ENCODE measurements around the gene CAPN12. TPM values are rescaled to one million over a fixed set of nuclear protein-coding genes. Genes with fewer than 3 reads are reported as not detected.
"Not testable (repeated sequence)": the region's sequence is repeated elsewhere in the genome, so short reads cannot be mapped to it uniquely, and the experiment has no call there.

The CAPN12 gene
- total RNA-seq, 3 donors from 2014 or later, result 3.1 to 15.9 (median 14.9) TPM

DNA sequence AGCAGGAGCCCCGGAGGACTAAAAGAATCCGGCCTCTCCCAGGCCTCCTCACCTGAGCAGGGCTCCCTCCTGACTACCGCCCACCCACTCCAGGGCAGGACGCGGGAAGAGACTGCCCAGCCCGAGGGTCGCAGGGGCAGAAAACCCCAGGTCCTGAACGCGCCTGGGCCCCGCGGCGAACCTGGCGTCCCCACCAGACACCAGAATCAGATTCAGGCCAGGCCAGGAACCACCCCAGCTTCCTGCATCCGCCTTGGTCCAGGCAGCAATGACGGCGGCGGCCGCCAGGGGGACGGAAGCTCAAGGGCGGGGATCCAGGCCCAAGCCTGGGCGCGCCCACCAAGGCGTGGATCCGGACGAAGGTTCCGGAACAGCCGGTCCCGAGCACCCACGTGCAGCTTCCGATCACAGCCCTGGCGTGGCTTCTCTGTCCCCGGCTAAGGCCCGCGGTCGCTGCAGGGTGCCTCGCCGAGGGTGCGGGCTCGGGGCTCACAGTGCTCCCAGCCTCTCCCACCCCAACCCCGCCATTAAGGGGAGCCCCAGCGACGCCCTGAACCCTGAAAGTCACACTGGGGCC lies 25.4 kb upstream of the CAPN12 start:
- peaks cover 4% of the 10 kb centered on the region for H3K4me1 ChIP-seq (ENCODE audit: low read depth)
- H3K9me3 ChIP-seq, result no peaks in the 10 kb centered on the region
- DNase-seq (peak; percentile 96 to 98 (median 98)), ATAC-seq (peak; percentile 91)
- no peaks in the 10 kb centered on the region for H3K36me3 ChIP-seq (ENCODE audit: low read depth)
- TF ChIP-seq, protein P1, sequence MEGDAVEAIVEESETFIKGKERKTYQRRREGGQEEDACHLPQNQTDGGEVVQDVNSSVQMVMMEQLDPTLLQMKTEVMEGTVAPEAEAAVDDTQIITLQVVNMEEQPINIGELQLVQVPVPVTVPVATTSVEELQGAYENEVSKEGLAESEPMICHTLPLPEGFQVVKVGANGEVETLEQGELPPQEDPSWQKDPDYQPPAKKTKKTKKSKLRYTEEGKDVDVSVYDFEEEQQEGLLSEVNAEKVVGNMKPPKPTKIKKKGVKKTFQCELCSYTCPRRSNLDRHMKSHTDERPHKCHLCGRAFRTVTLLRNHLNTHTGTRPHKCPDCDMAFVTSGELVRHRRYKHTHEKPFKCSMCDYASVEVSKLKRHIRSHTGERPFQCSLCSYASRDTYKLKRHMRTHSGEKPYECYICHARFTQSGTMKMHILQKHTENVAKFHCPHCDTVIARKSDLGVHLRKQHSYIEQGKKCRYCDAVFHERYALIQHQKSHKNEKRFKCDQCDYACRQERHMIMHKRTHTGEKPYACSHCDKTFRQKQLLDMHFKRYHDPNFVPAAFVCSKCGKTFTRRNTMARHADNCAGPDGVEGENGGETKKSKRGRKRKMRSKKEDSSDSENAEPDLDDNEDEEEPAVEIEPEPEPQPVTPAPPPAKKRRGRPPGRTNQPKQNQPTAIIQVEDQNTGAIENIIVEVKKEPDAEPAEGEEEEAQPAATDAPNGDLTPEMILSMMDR (IDR thresholded peaks at IDR 0.05), result peak; percentile 97
- no peak overlapping the region for H3K4me3 ChIP-seq
- intact Hi-C loops (cut with DNase I, micrococcal nuclease), result no loop called here

DNA sequence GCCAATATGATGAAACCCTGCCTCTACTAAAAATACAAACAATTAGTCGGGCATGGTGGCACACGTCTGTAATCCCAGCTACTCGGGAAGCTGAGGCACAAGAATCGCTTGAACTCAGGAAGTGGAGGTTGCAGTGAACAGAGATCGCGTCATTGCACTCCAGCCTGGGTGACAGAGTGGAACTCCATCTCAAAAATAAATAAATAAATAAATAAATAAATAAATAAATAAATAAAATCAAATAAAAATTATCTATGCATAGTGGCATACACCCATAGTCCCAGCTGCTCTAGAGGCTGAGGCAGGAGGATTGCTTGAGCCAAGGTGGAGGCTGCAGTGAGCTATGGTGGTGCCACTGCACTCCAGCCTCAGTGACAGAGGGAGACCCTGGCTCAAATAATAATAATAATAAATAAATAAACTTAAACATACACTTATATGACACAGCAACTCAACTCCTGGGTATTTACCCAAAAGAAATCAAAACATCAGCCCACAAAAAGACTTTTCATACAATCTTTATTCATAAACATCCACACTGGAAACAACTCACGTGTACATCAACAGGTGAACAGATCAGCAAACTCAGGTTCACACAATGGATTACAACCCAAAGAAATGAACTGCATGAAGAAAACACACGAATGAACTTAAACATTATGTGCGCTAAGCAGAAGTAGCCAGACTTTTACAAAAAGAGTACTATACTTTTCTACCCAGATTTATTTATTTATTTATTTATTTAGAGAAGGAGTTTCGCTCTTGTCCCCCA lies 22.2 kb upstream of the CAPN12 start:
- intact Hi-C loops (cut with DNase I, micrococcal nuclease), result no loop called here
- no peak for ATAC-seq
- Histone ChIP-seq H3K9me3 (no peaks in the 10 kb centered on the region), H3K36me3 (ENCODE audit: low read depth) (no peaks in the 10 kb centered on the region), H3K4me1 (ENCODE audit: low read depth) (peaks cover 4% of the 10 kb centered on the region), H3K4me3 (no peak overlapping the region)
- TF ChIP-seq, protein P1 (IDR thresholded peaks at IDR 0.05), result no peak
- no peak for DNase-seq

DNA sequence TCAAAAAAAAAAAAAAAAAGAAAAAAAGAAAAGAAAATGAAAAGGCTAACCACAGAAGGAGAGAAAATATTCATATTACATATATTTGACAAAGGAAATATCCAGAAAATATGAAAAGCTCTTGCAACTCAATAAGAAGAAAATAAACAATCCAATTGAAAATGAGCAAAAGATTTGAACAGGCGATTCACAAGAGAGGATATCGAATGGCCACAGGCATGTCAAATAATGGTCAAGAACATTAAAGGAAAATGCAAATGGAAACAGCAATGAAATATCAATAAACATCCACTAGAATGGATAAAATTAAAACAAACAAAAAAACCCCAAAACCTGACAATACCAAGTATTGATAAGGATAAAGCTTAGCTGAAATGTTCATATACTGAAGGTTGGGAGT lies 20.9 kb upstream of the CAPN12 start:
- no peaks in the 10 kb centered on the region for H3K9me3 ChIP-seq
- peaks cover 4% of the 10 kb centered on the region for H3K4me1 ChIP-seq (ENCODE audit: low read depth)
- intact Hi-C loops (cut with DNase I, micrococcal nuclease), result no loop called here
- TF ChIP-seq, protein P1 (IDR thresholded peaks at IDR 0.05), result no peak
- DNase-seq, result no peak
- no peak overlapping the region for H3K4me3 ChIP-seq
- no peaks in the 10 kb centered on the region for H3K36me3 ChIP-seq (ENCODE audit: low read depth)
- no peak for ATAC-seq

DNA sequence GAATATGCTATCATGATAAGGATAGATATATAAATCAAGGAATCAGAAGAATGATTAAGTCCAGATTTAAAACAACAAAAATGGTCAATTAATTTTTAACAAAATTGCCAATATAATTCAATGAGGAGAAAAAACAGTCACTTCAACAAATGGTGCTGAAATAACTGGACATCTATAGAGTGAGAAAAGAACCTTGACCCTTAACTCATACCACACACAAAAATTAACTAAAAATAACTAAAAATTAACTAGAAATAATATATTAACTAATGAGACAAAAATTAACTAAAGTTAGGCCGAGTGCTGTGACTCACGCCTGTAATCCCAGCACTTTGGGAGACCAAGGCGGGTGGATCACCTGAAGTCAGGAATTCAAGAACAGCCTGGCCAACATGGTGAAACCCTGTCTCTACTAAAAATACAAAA lies 19.5 kb upstream of the CAPN12 start:
- H3K4me3 ChIP-seq, result no peak overlapping the region
- TF ChIP-seq, protein P1 (IDR thresholded peaks at IDR 0.05), result no peak
- DNase-seq, result no peak
- intact Hi-C loops (cut with DNase I, micrococcal nuclease), result no loop called here
- H3K36me3 ChIP-seq (ENCODE audit: low read depth), result no peaks in the 10 kb centered on the region
- no peak for ATAC-seq
- H3K4me1 ChIP-seq (ENCODE audit: low read depth), result no peaks in the 10 kb centered on the region
- no peaks in the 10 kb centered on the region for H3K9me3 ChIP-seq

DNA sequence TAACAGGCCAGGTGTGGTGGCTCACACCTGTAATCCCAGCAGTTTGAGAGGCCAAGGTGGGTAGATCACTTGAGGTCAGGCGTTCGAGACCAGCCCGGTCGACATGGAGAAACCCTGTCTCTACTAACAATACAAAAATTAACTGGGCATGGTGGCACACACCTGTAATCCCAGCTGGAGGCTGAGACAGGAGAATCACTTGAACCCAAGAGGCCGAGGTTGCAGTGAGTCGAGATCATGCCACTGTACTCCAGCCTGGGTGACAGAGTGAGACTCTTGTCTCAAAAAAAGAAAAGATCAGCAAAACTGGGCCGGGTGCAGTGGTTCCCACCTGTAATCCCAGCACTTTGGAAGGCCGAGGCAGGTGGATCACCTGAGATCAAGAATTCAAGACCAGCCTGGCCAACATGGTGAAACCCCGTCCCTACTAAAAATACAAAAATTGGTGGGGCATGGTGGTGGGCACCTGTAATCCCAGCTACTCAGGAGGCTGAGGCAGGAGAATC lies 17.7 kb upstream of the CAPN12 start:
- H3K9me3 ChIP-seq; H3K4me3 ChIP-seq; DNase-seq; ATAC-seq; H3K36me3 ChIP-seq (ENCODE audit: low read depth); intact Hi-C loops (cut with DNase I, micrococcal nuclease); H3K4me1 ChIP-seq (ENCODE audit: low read depth): not testable (repeated sequence)

DNA sequence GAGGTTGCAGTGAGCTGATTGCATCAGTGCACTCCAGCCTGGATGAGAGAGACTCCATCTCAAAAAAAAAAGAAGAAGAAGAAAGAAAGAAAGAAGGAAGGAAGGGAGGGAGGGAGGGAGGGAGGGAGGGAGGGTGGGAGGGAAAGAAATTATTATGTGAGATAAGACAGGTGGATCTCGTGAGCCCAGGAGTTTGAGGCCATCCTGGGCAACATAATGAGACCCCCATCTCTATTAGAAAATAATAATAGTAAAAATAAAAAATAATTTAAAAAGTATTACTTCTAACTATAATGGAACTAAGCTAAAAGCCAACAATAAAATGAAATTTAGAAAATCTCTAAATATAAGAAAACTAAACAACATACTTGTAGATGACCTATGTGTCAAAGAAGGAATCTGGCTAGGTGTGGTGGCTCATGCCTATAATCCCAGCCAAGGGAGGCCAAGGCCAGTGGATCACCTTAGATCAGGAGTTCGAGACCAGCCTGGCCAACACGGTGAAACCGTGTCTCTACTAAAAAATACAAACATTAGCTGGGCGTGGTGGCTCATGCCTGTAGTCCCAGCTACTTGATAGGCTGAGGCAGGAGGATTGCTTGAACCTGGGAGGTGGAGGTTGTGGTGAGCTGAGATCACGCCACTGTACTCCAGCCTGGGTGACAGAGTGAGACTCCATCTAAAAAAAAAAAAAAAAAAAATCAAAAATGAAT lies 16.7 kb upstream of the CAPN12 start:
- H3K9me3 ChIP-seq; DNase-seq; ATAC-seq; H3K36me3 ChIP-seq (ENCODE audit: low read depth); intact Hi-C loops (cut with DNase I, micrococcal nuclease); H3K4me1 ChIP-seq (ENCODE audit: low read depth); H3K4me3 ChIP-seq: not testable (repeated sequence)

Measured in mucosa of descending colon (tissue), 3 donors.